Mammary epithelial cell (primary cell): ENCODE data around the gene HOPX.

Experiments used
- CTCF ChIP-seq, 2 donors: IDR thresholded peaks in 1 of 2; conservative IDR thresholded peaks in 1 of 2; 2 replicates each; pipeline ENCODE4 v1.5.1; 2011 to 2012; ENCODE audit warnings: inconsistent platforms in 2 of 2, low read length in 2 of 2, mild to moderate bottlenecking in 2 of 2, control low read depth in 1 of 2, low read depth in 1 of 2; ENCODE audit not compliant: insufficient read depth in 1 of 2; ENCODE audit errors: extremely low read depth in 1 of 2
- EZH2 ChIP-seq: IDR thresholded peaks from 2 replicates; pipeline ENCODE4 v1.6.1; 2012; ENCODE audit warnings: low read length, inconsistent platforms, borderline replicate concordance

GRCh38 chr4:56674984-56675383, 6.1 kb downstream of the HOPX start:
- no peak for TF ChIP-seq CTCF (conservative IDR thresholded peaks at IDR 0.05 in 1 of 2, IDR thresholded peaks at IDR 0.05 in 1 of 2; ENCODE audit: extremely low read depth in 1 of 2, insufficient read depth in 1 of 2, low read depth in 1 of 2, low read length in 2 of 2)
- no peak for TF ChIP-seq EZH2
